CD4-positive, alpha-beta T cell (primary cell): ENCODE data around the gene CCDC60. TPM values are rescaled to one million over a fixed set of nuclear protein-coding genes. Genes with fewer than 3 reads are reported as not detected.

Experiments
- ATAC-seq: fragments of 200-7000 bp; cut with Tn5 transposase; one replicate; pipeline ENCODE4 v1.10.0; 2022; ENCODE audit warnings: mild to moderate bottlenecking; ENCODE audit not compliant: poor library complexity
- CTCF ChIA-PET: fragments of 350-600 bp; sonication (Branson Sonifier 250); formaldehyde crosslinking; loops from one replicate; lab custom pipeline; 2021; ENCODE audit warnings: antibody characterized with exemption, inconsistent platforms; lab: Charles Lee
- POLR2A ChIA-PET: fragments of 350-600 bp; sonication (Branson Sonifier 250); formaldehyde crosslinking; loops from one replicate; lab custom pipeline; 2021; ENCODE audit warnings: antibody characterized with exemption, inconsistent platforms; lab: Charles Lee
- DNase-seq, 14 experiments: peaks; one replicate each; pipeline ENCODE4 v3.0.0-alpha.2; 2013 to 2020; ENCODE audit warnings: mixed read lengths in 2 of 14
- H3K27ac ChIP-seq, 2 donors: one replicate each; pipeline versions ENCODE4 v1.5.1 to v1.7.0; 2013; ENCODE audit warnings: low read length in 2 of 2, low read depth in 1 of 2, mild to moderate bottlenecking in 1 of 2
- H3K27me3 ChIP-seq, 2 experiments: 1 replicate in 1 of 2; 2 replicates in 1 of 2; pipeline versions ENCODE4 v1.6.1 to v1.7.0; 2013; ENCODE audit warnings: low read length in 2 of 2, control low read depth in 1 of 2, mild to moderate bottlenecking in 1 of 2, moderate library complexity in 1 of 2; ENCODE audit not compliant: insufficient read depth in 2 of 2, control insufficient read depth in 1 of 2
- H3K36me3 ChIP-seq: one replicate; pipeline ENCODE4 v1.6.1; 2013; ENCODE audit warnings: low read length, control low read depth; ENCODE audit not compliant: insufficient read depth
- H3K4me1 ChIP-seq: one replicate; pipeline ENCODE4 v1.6.1; 2013; ENCODE audit warnings: low read length, control low read depth; ENCODE audit not compliant: insufficient read depth
- H3K4me3 ChIP-seq: one replicate; pipeline ENCODE4 v1.5.1; 2013; ENCODE audit warnings: mild to moderate bottlenecking, low read length, moderate library complexity
- H3K9me3 ChIP-seq, 2 experiments: 1 replicate in 1 of 2; 2 replicates in 1 of 2; pipeline versions ENCODE4 v1.6.1 to v1.7.0; 2013; ENCODE audit warnings: low read length in 2 of 2, mild to moderate bottlenecking in 2 of 2, control low read depth in 1 of 2, moderate library complexity in 1 of 2; ENCODE audit not compliant: control insufficient read depth in 1 of 2, insufficient read depth in 1 of 2
- H3K27ac Mint-ChIP-seq: one replicate; pipeline ENCODE4 v1.8.0; 2020; ENCODE audit warnings: mixed read lengths
- H3K27me3 Mint-ChIP-seq: one replicate; pipeline ENCODE4 v1.8.0; 2021; ENCODE audit warnings: mixed read lengths
- H3K36me3 Mint-ChIP-seq: one replicate; pipeline ENCODE4 v1.8.0; 2021; ENCODE audit warnings: low read depth, mixed read lengths
- H3K4me1 Mint-ChIP-seq: one replicate; pipeline ENCODE4 v1.8.0; 2021; ENCODE audit warnings: low read depth, mixed read lengths
- H3K4me3 Mint-ChIP-seq: one replicate; pipeline ENCODE4 v1.8.0; 2020; ENCODE audit warnings: mild to moderate bottlenecking, mixed read lengths
- H3K9me3 Mint-ChIP-seq: one replicate; pipeline ENCODE4 v1.8.0; 2020; ENCODE audit warnings: mixed read lengths
- intact Hi-C, 2 experiments: fragments of 100-400 bp; cut with DNase I in 1 of 2; cut with micrococcal nuclease in 1 of 2; formaldehyde crosslinking; loops; one replicate each; pipeline versions ENCODE4 v1.15.1 to v1.9.0; 2023 to 2025; cut with DNase I, micrococcal nuclease
- total RNA-seq, 174 experiments: library from RNA in 2 of 174; stranded (reverse) in 2 of 174; gene quantifications; one replicate each; pipeline ENCODE4 v1.2.3 and lab custom pipeline; 2021 to 2026
- TF ChIP-seq, protein P1 (sequence below): fragments of 200-600 bp; IDR thresholded peaks from one replicate; pipeline ENCODE4 v1.8.0; 2022; ENCODE audit warnings: antibody characterized with exemption, mild to moderate bottlenecking

Gene CCDC60
- total RNA-seq, 2 experiments from 2014 or later = not detected

DNA sequence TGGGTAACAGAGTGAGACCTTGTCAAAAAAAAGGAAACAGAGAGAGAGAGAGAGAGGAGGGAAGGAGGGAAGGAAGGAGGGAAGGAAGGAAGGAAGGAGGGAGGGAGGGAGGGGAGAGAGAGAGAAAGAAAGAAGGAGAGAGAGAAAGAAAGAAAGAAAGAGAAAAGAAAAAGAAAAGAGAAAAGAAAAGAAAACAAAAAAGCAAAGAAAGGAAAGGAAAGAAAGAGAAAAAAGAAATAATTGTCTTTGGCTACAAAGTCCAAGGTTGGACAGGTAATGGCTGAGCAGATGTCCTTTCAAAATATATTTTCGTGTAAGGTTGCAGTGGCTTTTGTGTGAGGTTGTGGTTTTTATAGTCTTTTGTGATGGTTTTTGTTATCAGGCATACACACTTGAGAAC lies 21.6 kb upstream of the CCDC60 start:
- ATAC-seq (no peak), DNase-seq (no peak)
- intact Hi-C loops = no loop called here
- Mint-ChIP-seq H3K9me3 (peaks cover 8% of the 10 kb centered on the region), H3K27me3 (peaks cover 17% of the 10 kb centered on the region), H3K4me3 (no peak overlapping the region), H3K36me3 (no peaks in the 10 kb centered on the region), H3K27ac (no peak overlapping the region), H3K4me1 (no peaks in the 10 kb centered on the region)
- POLR2A ChIA-PET = no interaction called here
- Histone ChIP-seq H3K36me3 (no peaks in the 10 kb centered on the region), H3K4me1 (no peaks in the 10 kb centered on the region), H3K27me3 (no peaks in the 10 kb centered on the region), H3K9me3 (peaks cover 0 to 12% of the 10 kb centered on the region in 2 experiments), H3K4me3 (no peak overlapping the region), H3K27ac (no peak overlapping the region)
- CTCF ChIA-PET = no interaction called here
- TF ChIP-seq, protein P1, sequence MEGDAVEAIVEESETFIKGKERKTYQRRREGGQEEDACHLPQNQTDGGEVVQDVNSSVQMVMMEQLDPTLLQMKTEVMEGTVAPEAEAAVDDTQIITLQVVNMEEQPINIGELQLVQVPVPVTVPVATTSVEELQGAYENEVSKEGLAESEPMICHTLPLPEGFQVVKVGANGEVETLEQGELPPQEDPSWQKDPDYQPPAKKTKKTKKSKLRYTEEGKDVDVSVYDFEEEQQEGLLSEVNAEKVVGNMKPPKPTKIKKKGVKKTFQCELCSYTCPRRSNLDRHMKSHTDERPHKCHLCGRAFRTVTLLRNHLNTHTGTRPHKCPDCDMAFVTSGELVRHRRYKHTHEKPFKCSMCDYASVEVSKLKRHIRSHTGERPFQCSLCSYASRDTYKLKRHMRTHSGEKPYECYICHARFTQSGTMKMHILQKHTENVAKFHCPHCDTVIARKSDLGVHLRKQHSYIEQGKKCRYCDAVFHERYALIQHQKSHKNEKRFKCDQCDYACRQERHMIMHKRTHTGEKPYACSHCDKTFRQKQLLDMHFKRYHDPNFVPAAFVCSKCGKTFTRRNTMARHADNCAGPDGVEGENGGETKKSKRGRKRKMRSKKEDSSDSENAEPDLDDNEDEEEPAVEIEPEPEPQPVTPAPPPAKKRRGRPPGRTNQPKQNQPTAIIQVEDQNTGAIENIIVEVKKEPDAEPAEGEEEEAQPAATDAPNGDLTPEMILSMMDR = no peak

DNA sequence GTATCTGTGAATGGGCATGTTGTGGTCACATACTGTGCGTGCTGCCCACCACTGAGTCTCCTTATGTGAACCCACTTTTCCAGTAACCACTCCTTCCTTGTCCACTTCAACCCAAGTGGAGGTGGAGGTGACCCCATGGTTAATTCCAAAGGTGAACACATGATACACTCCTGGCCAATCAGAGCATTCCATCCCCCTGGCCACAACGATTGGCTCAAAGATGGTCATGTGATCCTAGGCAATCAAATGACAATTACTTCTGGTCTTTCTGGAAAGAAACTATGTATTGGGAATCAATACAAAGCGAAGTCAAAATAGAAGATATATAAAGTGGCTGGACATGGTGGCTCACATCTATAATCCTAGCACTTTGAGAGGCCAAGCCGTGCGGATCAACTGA lies 20.2 kb upstream of the CCDC60 start:
- CTCF ChIA-PET = no interaction called here
- H3K4me1 Mint-ChIP-seq = no peaks in the 10 kb centered on the region
- H3K36me3 ChIP-seq = no peaks in the 10 kb centered on the region
- H3K36me3 Mint-ChIP-seq = no peaks in the 10 kb centered on the region
- H3K4me3 Mint-ChIP-seq = no peak overlapping the region
- H3K27me3 ChIP-seq = no peaks in the 10 kb centered on the region
- intact Hi-C loops = no loop called here
- H3K4me3 ChIP-seq = no peak overlapping the region
- no peaks in the 10 kb centered on the region for H3K4me1 ChIP-seq
- no peak overlapping the region for H3K27ac Mint-ChIP-seq
- peaks cover 13% of the 10 kb centered on the region for H3K27me3 Mint-ChIP-seq
- H3K9me3 ChIP-seq = peaks cover 0 to 7% of the 10 kb centered on the region in 2 experiments
- POLR2A ChIA-PET = no interaction called here
- DNase-seq = no peak
- H3K9me3 Mint-ChIP-seq = peaks cover 8% of the 10 kb centered on the region
- H3K27ac ChIP-seq = no peak overlapping the region
- ATAC-seq = no peak
- TF ChIP-seq, protein P1 = no peak

DNA sequence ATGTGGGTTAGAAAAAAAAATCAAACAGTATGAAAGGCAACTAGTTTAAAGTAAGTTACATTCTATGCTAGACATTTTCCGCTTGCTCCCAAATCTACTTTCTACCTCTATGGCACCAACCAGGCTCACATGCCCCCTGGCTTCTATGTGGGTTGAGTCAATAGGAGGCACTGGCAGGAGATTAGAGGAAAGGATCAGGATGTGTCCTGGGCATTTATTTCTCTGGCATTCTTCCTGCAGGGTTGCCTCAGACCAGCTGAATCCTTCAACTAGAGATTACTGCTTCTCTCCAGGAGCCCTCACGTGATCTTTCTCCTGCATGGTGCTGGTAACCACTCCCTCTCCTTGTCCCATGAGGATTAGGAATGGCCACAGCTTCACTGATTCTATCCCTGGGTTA lies 14.9 kb upstream of the CCDC60 start:
- DNase-seq (no peak), ATAC-seq (no peak)
- Histone ChIP-seq H3K36me3 (no peaks in the 10 kb centered on the region), H3K4me3 (no peak overlapping the region), H3K27me3 (peaks cover 0 to 9% of the 10 kb centered on the region in 2 experiments), H3K9me3 (peaks cover 0 to under 1% of the 10 kb centered on the region in 2 experiments), H3K4me1 (no peaks in the 10 kb centered on the region), H3K27ac (no peak overlapping the region)
- Mint-ChIP-seq H3K4me3 (no peak overlapping the region), H3K27ac (no peak overlapping the region), H3K36me3 (no peaks in the 10 kb centered on the region), H3K27me3 (peaks cover 24% of the 10 kb centered on the region), H3K4me1 (no peaks in the 10 kb centered on the region), H3K9me3 (peaks cover 8% of the 10 kb centered on the region)
- intact Hi-C loops = no loop called here
- POLR2A ChIA-PET = no interaction called here
- TF ChIP-seq, protein P1 = no peak
- CTCF ChIA-PET = no interaction called here
